ES-I3 (cell line): ENCODE data around the gene POMT2.

Experiments used
- H3K36me3 ChIP-seq: 2 replicates; pipeline ENCODE4 v1.6.1; 2013; ENCODE audit warnings: mild to moderate bottlenecking, low read length, control low read depth, moderate library complexity; ENCODE audit not compliant: insufficient read depth
- H3K4me1 ChIP-seq: 2 replicates; pipeline ENCODE4 v1.6.1; 2013; ENCODE audit warnings: mild to moderate bottlenecking, control low read depth, low read length; ENCODE audit not compliant: insufficient read depth
- H3K9ac ChIP-seq: 2 replicates; pipeline ENCODE4 v1.6.1; 2013; ENCODE audit warnings: low read depth, mild to moderate bottlenecking, low read length, moderate library complexity
- H3K9me3 ChIP-seq: 2 replicates; pipeline ENCODE4 v1.6.1; 2013; ENCODE audit warnings: mild to moderate bottlenecking, low read length, moderate library complexity; ENCODE audit not compliant: control insufficient read depth, insufficient read depth

POMT2 gene

GRCh38 chr14:77241955-77242354 lies 78.7 kb downstream of the POMT2 start:
- no peaks in the 10 kb centered on the region for H3K36me3 ChIP-seq
- no peaks in the 10 kb centered on the region for H3K9me3 ChIP-seq
- no peak overlapping the region for H3K9ac ChIP-seq
- no peaks in the 10 kb centered on the region for H3K4me1 ChIP-seq

- Histone ChIP-seq H3K36me3 (no peaks in the 10 kb centered on the region), H3K9ac (no peak overlapping the region), H3K4me1 (no peaks in the 10 kb centered on the region), H3K9me3 (no peaks in the 10 kb centered on the region)
These were observed 80.3 kb downstream of the POMT2 start for GRCh38 chr14:77240336-77240915.

GRCh38 chr14:77239412-77239811 lies 81.3 kb downstream of the POMT2 start:
- Histone ChIP-seq H3K36me3 (no peaks in the 10 kb centered on the region), H3K9me3 (no peaks in the 10 kb centered on the region), H3K4me1 (no peaks in the 10 kb centered on the region), H3K9ac (no peak overlapping the region)

- Histone ChIP-seq H3K36me3 (no peaks in the 10 kb centered on the region), H3K9ac (no peak overlapping the region), H3K9me3 (no peaks in the 10 kb centered on the region), H3K4me1 (no peaks in the 10 kb centered on the region)
These were observed 81.7 kb downstream of the POMT2 start for GRCh38 chr14:77238996-77239395.

GRCh38 chr14:77238356-77238755 lies 82.3 kb downstream of the POMT2 start:
- no peaks in the 10 kb centered on the region for H3K36me3 ChIP-seq
- H3K9me3 ChIP-seq = no peaks in the 10 kb centered on the region
- no peak overlapping the region for H3K9ac ChIP-seq
- H3K4me1 ChIP-seq = no peaks in the 10 kb centered on the region

- no peaks in the 10 kb centered on the region for H3K4me1 ChIP-seq
- H3K36me3 ChIP-seq = no peaks in the 10 kb centered on the region
- H3K9ac ChIP-seq = no peak overlapping the region
- H3K9me3 ChIP-seq = no peaks in the 10 kb centered on the region
These were observed 83.9 kb downstream of the POMT2 start for GRCh38 chr14:77236814-77237213.

- no peaks in the 10 kb centered on the region for H3K4me1 ChIP-seq
- H3K36me3 ChIP-seq = no peaks in the 10 kb centered on the region
- no peaks in the 10 kb centered on the region for H3K9me3 ChIP-seq
- H3K9ac ChIP-seq = no peak overlapping the region
These were observed 89.0 kb downstream of the POMT2 start for GRCh38 chr14:77231721-77232120.

GRCh38 chr14:77230914-77231313 lies 89.8 kb downstream of the POMT2 start:
- Histone ChIP-seq H3K36me3 (no peaks in the 10 kb centered on the region), H3K4me1 (no peaks in the 10 kb centered on the region), H3K9me3 (no peaks in the 10 kb centered on the region), H3K9ac (no peak overlapping the region)

GRCh38 chr14:77228056-77228455 lies 92.6 kb downstream of the POMT2 start:
- peaks cover 27% of the 10 kb centered on the region for H3K4me1 ChIP-seq
- H3K9me3 ChIP-seq = no peaks in the 10 kb centered on the region
- no peak overlapping the region for H3K9ac ChIP-seq
- no peaks in the 10 kb centered on the region for H3K36me3 ChIP-seq

GRCh38 chr14:77225892-77226557 lies 94.7 kb downstream of the POMT2 start:
- Histone ChIP-seq H3K9me3 (no peaks in the 10 kb centered on the region), H3K36me3 (no peaks in the 10 kb centered on the region), H3K4me1 (peaks cover 34% of the 10 kb centered on the region), H3K9ac (no peak overlapping the region)

GRCh38 chr14:77225254-77225653 lies 95.4 kb downstream of the POMT2 start:
- Histone ChIP-seq H3K36me3 (no peaks in the 10 kb centered on the region), H3K4me1 (peaks cover 37% of the 10 kb centered on the region), H3K9ac (no peak overlapping the region), H3K9me3 (no peaks in the 10 kb centered on the region)
